ENCODE data around the gene ING1.
A peak's percentile ranks its signal among the peaks of the same experiment; 100 is the strongest.
"Not testable (repeated sequence)": the region's sequence is repeated elsewhere in the genome, so short reads cannot be mapped to it uniquely, and the experiment has no call there.

Gene ING1, protein sequence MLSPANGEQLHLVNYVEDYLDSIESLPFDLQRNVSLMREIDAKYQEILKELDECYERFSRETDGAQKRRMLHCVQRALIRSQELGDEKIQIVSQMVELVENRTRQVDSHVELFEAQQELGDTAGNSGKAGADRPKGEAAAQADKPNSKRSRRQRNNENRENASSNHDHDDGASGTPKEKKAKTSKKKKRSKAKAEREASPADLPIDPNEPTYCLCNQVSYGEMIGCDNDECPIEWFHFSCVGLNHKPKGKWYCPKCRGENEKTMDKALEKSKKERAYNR

DNA sequence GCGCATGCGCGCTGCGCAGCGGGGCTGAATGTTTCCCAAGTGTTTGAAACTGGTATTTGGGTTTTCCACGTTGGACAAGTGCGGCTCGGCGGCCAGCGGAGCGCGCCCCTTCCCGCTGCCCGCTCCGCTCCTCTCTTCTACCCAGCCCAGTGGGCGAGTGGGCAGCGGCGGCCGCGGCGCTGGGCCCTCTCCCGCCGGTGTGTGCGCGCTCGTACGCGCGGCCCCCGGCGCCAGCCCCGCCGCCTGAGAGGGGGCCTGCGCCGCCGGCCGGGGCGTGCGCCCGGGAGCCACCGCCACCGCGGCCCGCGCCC is at the start of gene ING1:
ING1 (plus strand) TSS at position 59 of the 311 bp plus-strand sequence. CDS start 450 bp downstream, outside the sequence.
- H3K4me3 ChIP-seq (ENCODE audit: low read depth, low read length) = peak within 1 kb of the TSS; percentile 88

DNA sequence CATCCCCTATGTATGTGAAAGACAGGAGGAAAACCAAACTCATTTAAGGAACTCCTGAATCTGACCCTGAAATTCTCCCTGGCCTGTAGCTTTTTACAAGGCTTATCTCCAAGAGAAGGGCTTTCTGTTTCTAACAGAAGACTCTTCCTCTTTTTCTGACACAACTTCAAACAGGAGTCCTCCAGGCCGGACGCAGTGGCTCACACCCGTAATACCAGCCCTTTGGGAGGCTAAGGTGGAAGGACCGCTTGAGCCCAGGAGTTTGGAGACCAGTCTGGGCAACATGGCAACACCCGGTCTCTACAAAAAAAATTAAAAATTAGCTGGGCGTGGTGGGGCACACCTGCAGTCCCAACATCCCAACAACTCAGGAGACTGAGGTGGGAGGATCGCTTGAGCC is 49.5 kb upstream of the ING1 start:
- no peak overlapping the region for H3K4me3 ChIP-seq (ENCODE audit: low read depth, low read length)

DNA sequence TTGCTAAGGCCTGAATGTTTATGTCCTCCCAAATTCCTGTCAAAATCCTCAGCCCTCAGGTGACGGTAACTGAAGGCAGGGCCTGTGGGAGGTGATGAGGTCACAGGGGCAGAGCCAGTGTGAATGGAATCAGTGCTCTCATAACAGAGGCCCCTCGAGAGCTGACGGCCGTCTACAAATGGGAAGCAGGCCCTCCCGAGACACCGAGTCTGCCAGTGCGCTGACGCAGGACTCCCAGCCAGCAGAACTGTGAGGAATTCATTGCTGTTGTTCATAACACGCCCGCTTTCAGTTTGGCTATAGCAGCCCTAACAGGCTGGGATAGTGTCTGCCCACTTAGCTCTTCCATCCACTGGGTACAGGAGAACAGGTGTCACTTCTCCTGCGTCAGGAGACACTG is 48.8 kb upstream of the ING1 start:
- no peak overlapping the region for H3K4me3 ChIP-seq (ENCODE audit: low read depth, low read length)

DNA sequence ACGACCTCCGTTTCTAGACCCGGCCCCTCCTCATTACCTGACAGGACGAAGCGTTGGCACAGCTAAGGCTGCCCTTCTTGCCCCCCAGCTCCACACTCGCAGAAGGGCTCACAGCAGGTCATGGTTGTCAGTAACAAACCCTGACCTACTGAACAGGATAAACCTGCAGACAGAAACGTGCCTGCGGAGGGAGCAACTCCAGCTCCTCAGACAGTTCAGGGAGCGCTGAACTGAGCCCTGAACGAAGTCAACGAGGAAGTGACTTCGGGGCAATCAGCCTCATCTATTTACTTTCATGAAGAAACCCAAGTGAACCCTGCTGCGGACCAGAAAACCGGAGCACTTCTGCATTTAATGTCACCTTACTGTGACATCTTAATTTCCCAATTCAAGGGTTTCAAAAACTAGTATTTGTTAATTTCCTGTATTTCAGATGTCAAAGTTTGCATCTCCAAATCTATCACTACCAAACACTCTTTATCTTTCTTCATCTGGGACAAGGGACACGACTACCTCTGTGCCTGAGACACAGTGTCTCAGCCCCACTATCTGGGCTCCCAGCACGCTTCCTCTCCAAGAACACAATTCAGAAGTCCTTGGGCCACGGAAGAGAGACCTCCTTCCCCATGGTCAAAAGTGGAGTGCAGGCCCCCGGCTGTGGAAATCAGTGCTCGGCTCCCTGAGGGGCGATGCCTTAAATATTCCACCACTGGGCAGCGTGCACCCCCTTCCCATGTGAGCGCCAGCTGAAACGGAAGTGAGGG is 47.8 kb upstream of the ING1 start:
- no peak overlapping the region for H3K4me3 ChIP-seq (ENCODE audit: low read depth, low read length)

DNA sequence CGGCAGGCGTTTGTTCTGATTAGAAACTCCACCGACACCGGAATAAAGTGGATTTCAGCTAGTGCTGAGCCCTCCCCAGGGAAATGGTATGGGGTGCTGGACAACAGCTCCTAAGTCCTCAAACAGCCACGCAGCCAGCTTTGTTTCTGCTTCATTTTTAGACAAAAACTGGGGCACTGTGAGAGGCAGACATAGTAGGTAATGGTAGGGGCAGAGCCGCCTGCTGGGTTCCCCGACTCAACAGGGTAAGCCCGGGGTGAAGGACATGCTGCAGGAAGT is 47.3 kb upstream of the ING1 start:
- H3K4me3 ChIP-seq (ENCODE audit: low read depth, low read length) = no peak overlapping the region

DNA sequence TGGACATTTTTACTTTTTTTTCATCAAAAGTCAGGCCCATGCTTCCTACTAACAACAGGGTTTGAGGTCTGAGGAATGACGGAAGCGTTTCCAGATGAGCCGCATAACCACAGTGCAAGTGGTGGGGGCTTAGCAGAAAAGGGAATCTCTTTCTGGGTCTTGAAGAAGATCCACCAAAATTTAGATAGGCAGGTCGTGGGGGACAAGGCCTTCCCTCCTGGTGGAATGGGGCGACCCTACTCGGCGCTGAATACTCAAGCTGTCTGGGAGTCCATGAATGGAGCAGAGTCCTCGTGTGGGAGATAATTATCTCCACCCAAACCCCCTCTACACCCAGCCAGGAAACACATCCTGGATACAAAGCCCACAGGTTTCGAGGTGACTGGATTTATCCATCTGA is 44.5 kb upstream of the ING1 start:
- no peak overlapping the region for H3K4me3 ChIP-seq (ENCODE audit: low read depth, low read length)

DNA sequence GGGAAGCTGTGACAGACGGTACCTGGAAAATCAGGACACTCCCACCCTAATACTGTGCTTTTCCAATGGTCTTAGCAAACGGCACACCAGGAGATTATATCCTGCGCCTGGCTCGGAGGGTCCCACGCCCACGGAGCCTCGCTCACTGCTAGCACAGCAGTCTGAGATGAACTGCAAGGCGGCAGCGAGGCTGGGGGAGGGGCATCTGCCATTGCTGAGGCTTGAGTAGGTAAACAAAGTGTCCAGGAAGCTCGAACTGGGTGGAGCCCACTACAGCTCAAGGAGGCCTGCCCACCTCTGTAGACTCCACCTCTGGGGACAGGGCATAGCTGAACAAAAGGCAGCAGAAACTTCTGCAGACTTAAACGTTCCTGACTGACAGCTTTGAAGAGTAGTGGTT is 43.7 kb upstream of the ING1 start:
- not testable (repeated sequence) for H3K4me3 ChIP-seq (ENCODE audit: low read depth, low read length)

DNA sequence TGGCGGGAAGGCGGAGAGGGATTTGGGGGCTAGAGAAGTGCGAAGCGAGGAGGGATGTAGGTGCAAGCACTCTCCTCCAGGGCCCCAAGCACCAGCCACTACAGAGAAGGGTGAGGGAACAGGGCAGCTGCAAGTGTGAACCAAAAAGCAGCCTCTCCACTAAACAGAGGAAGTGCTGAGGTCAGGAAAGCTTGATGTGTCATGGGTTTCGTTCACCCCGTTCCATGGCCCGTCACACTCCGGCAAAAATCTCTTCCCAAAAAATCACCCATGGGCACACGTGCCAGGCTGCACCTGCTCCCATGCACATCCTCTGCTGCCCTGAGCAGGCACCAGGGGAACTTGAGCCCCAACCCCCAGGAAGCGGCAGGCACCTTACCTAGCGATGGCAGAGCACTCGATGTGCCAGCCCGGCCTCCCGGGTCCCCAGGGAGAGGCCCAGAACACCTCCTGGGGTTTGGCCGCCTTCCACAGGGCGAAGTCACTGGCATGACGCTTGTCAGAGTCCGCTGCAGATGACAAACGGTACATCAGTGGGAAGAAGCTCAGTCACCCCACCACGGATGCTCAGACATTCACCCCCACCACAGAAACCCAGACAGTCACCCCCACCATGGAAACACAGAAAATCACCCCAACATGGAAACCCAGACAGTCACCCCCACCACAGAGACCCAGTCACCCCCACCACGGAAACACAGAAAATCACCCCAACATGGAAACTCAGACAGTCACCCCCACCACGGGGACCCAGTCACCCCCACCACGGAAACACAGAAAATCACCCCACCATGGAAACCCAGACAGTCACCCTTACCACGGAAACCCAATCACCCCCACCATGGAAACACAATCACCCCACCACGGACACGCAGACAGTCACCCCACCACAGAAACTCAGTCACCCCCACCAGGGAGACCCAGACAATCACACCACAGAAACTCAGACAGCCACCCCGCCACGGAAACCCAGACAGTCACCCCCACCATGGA is 36.6 kb upstream of the ING1 start:
- H3K4me3 ChIP-seq (ENCODE audit: low read depth, low read length) = no peak overlapping the region

DNA sequence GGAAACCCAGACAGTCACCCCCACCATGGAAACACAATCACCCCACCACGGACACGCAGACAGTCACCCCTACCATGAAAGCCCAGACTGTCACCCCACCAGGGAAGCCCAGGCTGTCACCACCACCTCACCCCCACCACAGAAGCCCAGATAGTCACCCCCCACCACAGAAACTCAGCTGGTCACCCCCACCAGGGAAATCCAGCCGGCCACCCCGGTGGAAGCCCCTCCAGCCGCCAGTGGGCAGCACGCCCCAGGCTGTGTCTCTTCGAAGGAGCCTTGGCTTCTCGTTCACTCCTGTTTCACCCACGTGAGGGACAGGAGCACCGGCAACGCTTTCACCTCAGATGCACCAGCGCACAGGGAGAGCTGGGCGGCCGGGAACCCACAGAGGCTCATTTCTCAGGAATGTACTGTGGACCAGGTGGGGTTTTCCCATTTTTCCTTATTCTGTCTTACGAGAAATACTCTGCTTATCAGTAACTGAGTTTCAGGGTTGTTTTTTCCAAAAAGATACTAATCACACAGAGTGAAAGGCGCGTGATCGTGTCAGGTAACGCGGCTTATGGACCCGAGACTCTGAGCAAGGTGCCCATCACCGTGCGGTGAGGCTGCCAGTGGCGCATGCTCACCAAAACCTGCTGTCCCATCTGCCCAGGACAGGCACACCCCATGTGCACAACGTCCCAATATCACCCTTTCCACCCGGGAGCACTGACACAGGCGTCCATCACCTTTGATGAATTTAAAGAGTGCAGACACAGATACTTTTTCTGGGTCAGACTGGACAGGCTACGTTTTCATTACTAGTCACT is 35.6 kb upstream of the ING1 start:
- H3K4me3 ChIP-seq (ENCODE audit: low read depth, low read length) = no peak overlapping the region

DNA sequence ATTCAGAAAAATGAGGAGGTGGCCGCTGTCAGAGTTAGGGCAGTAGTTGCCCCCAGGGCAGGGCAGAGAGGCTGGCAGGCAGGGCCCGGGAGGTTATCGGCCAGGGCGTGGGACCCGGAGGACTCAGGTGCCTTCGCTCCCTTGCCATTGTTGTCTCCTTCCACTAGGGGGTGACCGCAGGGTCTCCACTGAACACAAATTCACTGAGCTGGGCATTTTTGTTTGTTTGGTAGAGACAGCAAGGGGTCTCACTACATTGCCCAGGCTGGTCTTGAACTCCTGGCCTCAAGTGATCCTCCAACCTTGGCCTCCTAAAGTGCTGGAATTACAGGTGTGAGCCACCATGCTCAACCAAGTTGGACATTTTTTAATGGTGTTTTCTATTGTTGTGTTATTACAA is 32.6 kb upstream of the ING1 start:
- H3K4me3 ChIP-seq (ENCODE audit: low read depth, low read length) = no peak overlapping the region

DNA sequence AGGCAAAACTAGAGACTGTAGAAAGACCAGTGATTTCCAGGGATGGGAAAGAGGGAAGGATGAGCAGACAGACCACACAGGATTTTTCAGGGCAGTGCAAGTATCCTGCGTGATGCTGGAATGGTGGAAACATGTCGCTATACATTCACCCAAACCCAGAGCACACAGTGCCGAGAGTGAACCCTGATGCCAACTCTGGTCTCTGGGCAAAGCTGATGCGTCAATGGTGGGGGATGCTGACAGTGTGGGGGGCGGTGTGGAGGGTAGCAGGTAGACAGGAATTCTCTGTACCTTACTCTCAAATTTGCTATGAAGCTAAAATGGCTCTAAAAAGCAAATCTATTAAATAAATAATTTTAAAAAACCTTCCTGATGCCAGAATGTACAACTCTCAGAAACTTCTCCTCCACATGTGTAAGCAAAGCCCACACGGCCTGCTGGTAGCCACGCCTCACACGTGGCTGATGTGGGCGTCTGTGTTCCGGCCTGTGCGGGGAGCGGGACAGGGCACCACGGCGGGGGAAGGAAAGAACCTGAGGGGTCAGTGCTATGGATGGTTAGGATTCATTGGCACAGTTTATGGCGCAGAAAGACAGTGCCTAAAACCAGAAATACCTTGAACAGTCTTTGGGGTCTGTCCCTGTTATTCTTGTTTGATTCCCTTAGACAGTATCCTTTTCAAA is 31.5 kb upstream of the ING1 start:
- H3K4me3 ChIP-seq (ENCODE audit: low read depth, low read length) = no peak overlapping the region

DNA sequence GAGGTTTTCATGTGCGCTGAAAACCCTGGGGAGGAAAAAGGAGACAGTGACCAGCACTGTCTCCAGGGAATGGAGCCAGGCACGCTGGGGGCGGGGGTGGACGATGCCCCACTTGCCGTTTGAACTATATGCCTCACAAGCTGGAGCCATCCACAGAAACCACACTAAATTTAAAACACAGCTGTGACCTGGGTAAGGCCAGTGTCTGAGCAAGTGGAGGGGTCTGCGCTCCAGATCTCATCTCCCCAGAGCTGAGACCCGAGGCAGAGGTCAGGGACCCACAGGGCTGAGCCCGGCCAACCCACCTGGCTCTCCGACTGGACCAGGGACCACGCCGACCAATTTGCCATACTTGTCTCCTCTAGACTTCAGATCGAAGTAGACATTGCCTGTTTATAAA is 30.8 kb upstream of the ING1 start:
- H3K4me3 ChIP-seq (ENCODE audit: low read depth, low read length) = no peak overlapping the region

DNA sequence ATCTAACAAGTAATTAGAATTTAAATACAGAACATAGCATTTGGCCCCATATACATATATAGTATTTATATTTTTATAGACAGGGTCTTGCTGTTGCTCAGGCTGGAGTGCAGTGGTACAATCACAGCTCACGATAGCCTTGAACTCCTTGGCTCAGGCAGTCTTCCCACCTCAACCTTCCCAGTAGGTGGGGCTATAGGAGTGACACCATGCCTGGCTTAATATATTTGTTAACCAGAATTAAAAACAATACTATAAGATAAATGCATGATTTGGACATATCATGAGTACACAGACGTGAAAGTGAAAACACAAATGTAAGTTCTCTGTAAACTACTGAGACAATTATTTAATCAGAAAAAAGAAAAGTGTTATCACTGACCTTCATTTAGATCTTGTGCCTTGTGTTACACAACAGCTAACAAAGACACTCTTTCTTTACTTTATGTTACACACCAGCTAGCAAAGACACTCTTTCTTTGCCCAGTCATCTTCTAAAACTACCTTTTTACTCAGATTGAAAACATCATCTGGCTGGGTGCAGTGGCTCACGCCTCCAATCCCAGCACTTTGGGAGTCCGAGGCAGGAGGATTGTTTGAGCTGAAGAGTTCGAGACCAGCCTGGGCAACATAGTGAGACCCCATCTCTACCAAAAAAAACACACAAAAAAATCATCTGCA is 30.2 kb upstream of the ING1 start:
- no peak overlapping the region for H3K4me3 ChIP-seq (ENCODE audit: low read depth, low read length)

DNA sequence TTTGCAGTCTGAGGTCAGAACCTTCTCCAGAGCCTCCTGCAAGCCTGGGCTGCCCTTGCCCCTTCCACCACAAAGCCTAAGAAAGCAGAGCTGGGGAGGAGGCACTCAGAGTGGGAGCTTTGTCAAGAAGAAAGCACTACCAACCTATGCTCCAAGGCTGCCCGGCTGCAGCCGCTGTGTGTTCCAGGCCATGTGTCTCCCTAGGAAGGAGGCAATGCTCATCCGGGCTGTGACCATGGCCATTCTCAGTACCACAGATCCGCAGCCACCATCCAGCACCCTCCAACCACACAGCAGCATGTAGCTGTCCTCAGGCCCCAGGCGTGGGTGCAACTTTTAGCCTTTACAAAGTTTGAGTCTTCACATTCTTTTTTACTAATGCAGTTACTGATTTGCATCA is 29.6 kb upstream of the ING1 start:
- no peak overlapping the region for H3K4me3 ChIP-seq (ENCODE audit: low read depth, low read length)

DNA sequence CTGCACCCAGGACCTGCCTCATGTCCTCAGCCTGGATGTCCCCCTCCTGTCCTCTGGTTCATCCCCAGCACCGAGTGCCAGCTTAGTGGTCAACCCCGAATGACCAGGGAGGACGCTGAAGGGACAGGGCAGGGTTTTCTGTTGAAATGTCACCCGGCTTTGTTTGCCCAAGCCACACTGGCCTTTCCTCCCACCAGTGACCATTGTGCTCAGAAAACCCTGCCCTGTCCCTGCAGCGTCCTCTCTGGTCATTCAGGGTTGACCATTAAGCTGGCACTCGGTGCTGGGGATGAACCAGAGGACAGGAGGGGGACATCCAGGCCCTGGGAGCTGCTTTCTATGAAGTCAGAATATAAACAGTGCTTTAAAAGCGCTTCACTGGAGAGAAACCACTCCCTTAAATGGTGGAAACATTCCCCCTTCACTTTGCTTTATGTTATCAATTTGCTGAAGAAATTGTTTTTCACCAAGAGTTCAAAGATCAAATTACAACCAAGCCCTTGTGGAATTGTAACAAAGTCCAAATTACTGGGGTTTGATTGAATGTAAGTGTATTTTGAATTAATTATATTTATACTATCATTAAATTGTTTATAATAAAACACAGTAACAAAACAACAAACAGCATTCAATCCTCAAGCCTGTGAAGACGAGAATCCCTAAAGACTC is 29.0 kb upstream of the ING1 start:
- H3K4me3 ChIP-seq (ENCODE audit: low read depth, low read length) = no peak overlapping the region

DNA sequence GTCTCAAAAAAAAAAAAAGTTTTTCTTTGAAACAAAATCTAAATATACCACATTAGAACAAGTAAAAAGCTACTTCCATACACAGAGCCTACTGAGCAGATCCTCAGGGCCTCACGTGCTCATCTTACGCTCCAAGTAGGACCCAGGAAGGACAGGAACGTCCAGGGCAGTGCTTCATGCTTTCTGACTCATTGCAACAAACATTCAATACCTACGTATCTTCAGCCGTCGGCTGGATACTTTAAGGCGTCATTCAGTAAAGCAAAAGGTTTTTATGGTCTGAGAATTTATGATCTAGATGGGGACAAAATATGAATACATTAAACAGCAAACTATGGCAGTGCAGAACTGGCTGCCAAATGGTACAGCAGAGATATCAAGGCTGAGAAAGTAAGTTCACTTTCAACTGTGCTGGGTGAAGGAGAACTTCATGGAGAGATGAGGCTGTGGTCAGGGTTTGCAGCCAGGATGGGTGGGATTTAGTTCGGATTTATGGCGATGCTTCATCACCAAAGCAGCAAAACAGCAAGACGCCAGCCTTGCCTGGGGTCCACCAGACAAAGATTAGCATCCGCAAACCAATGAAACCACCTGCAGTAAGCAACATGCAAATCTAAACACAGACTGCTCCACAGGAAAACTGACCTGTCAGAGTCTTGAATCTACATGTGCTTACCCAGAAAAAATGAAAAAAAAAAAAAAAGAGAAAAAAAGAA is 28.0 kb upstream of the ING1 start:
- H3K4me3 ChIP-seq (ENCODE audit: low read depth, low read length) = no peak overlapping the region

DNA sequence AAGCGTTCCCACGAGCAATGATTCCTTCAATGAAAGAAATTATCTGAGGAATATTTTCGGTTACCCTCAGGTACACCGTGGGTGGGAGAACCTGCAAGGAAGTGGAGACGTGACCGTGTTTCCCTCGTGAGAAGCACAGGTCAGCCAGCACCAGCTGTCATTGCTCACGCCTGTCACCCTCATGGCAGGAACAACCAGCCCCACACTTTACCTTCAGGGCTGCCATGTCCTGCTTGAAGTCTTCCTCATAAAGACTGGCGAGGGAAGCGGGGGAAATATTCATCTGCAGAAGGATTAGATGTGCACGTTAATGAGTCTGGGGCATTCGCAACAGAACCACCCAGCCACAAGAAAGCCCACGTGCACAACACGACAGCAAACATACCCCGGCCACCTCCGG is 25.8 kb upstream of the ING1 start:
- H3K4me3 ChIP-seq (ENCODE audit: low read depth, low read length) = no peak overlapping the region

DNA sequence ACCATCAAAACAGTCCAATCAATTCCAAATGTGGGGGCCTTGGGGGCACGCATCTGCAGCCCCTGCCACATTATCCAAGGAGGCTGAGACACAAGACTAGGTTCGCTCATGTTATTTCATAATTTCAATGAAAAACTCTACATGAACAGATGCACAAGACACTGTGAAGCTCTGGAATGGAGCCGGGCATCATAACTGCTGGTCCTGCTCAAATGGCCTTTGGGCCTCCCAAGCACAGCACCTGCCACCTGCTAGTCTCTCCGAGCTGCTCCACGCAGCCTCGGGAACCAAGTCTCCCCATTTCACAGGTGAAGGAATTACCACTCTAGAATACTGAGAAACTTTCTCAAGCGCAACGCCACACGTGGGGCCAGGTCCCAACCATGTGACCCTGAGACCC is 24.5 kb upstream of the ING1 start:
- H3K4me3 ChIP-seq (ENCODE audit: low read depth, low read length) = no peak overlapping the region

DNA sequence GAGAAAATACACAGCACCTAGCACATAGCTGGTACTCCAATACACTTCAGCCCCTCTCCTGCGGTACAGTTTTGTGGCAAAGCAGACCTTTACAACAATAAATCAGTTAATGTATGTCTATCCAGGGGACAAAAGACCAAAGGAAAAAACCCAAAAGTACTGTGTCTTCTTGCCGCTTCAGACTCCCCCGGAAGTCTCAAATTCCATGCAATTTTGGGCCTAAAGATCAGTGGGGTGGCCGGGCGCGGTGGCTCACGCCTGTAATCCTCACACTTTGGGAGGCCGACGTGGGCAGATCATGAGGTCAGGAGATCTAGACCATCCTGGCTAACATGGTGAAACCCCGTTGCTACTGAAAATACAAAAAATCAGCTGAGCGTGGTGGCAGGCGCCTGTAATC is 23.8 kb upstream of the ING1 start:
- H3K4me3 ChIP-seq (ENCODE audit: low read depth, low read length) = no peak overlapping the region

Measured in iPS-11a (cell line).